CD14-positive monocyte (primary cell): ENCODE measurements around the gene MAP7. TPM values are rescaled to one million over a fixed set of nuclear protein-coding genes. Genes with fewer than 3 reads are reported as not detected.

Experiments used
- DNase-seq, 3 donors: peaks; one replicate each; pipeline ENCODE4 v3.0.0-alpha.2; 2011 to 2022
- H2AFZ ChIP-seq: 2 replicates; pipeline ENCODE4 v1.6.0; 2012; ENCODE audit warnings: mild to moderate bottlenecking, low read depth, low read length, inconsistent platforms; ENCODE audit not compliant: insufficient read depth, poor library complexity, severe bottlenecking
- H3K27ac ChIP-seq, 2 donors: 1 replicate in 1 of 2; 2 replicates in 1 of 2; pipeline ENCODE4 v1.5.1; 2012 to 2013; ENCODE audit warnings: low read length in 2 of 2, control low read depth in 1 of 2, inconsistent platforms in 1 of 2, low read depth in 1 of 2, mild to moderate bottlenecking in 1 of 2
- H3K27me3 ChIP-seq, 2 donors: one replicate each; pipeline versions ENCODE4 v1.6.0 to v1.6.1; 2011 to 2013; ENCODE audit warnings: low read length in 2 of 2; ENCODE audit not compliant: control insufficient read depth in 2 of 2, insufficient read depth in 2 of 2
- H3K36me3 ChIP-seq, 2 donors: replicated peaks in 1 of 2; 1 replicate in 1 of 2; 2 replicates in 1 of 2; pipeline versions ENCODE4 v1.5.1 to v1.6.1; 2012 to 2013; ENCODE audit warnings: low read length in 2 of 2, control low read depth in 1 of 2, inconsistent platforms in 1 of 2, mild to moderate bottlenecking in 1 of 2; ENCODE audit not compliant: insufficient read depth in 2 of 2, control insufficient read depth in 1 of 2
- H3K4me1 ChIP-seq, 2 donors: 1 replicate in 1 of 2; 2 replicates in 1 of 2; pipeline versions ENCODE4 v1.5.1 to v1.6.1; 2012 to 2013; ENCODE audit warnings: low read length in 2 of 2, control low read depth in 1 of 2, inconsistent platforms in 1 of 2, mild to moderate bottlenecking in 1 of 2, moderate library complexity in 1 of 2; ENCODE audit not compliant: insufficient read depth in 2 of 2, control insufficient read depth in 1 of 2
- H3K4me2 ChIP-seq: replicated peaks from 2 replicates; pipeline ENCODE3; 2012; ENCODE audit warnings: low read length, moderate library complexity, mild to moderate bottlenecking; ENCODE audit not compliant: poor library complexity, severe bottlenecking; ENCODE audit errors: extremely low read depth
- H3K4me3 ChIP-seq, 3 experiments: fragments of 200-600 bp in 1 of 3; sonication (generic) in 1 of 3; replicated peaks in 1 of 3; 1 replicate in 2 of 3; 2 replicates in 1 of 3; pipeline ENCODE4 v1.5.1; 2011 to 2013; ENCODE audit warnings: low read length in 3 of 3, mild to moderate bottlenecking in 3 of 3, control low read depth in 2 of 3, low read depth in 2 of 3, inconsistent platforms in 1 of 3, moderate library complexity in 1 of 3
- H3K79me2 ChIP-seq: 2 replicates; pipeline ENCODE4 v1.6.0; 2012; ENCODE audit warnings: mild to moderate bottlenecking, control low read depth, inconsistent platforms, low read length, moderate library complexity; ENCODE audit not compliant: insufficient read depth
- H3K9ac ChIP-seq: 2 replicates; pipeline ENCODE4 v1.6.0; 2017; ENCODE audit warnings: low read length, mild to moderate bottlenecking; ENCODE audit not compliant: insufficient read depth, poor library complexity, severe bottlenecking
- H3K9me3 ChIP-seq, 2 donors: replicated peaks in 1 of 2; 1 replicate in 1 of 2; 2 replicates in 1 of 2; pipeline versions ENCODE4 v1.5.1 to v1.6.1; 2012 to 2013; ENCODE audit warnings: low read length in 2 of 2, control low read depth in 1 of 2; ENCODE audit not compliant: control insufficient read depth in 1 of 2, insufficient read depth in 1 of 2
- H4K20me1 ChIP-seq: 2 replicates; pipeline ENCODE4 v1.6.0; 2012; ENCODE audit warnings: mild to moderate bottlenecking, low read length, control low read depth, moderate library complexity; ENCODE audit not compliant: insufficient read depth
- H3K27ac Mint-ChIP-seq, 7 donors: one replicate each; pipeline ENCODE4 v1.8.0; 2020; ENCODE audit warnings: mild to moderate bottlenecking in 7 of 7, mixed read lengths in 7 of 7, moderate library complexity in 6 of 7, inconsistent platforms in 2 of 7
- H3K27me3 Mint-ChIP-seq, 3 donors: one replicate each; pipeline ENCODE4 v1.8.0; 2021 to 2022; ENCODE audit warnings: low read depth in 3 of 3, mild to moderate bottlenecking in 3 of 3, mixed read lengths in 3 of 3, moderate library complexity in 3 of 3, inconsistent platforms in 1 of 3
- H3K36me3 Mint-ChIP-seq, 2 donors: one replicate each; pipeline ENCODE4 v1.8.0; 2020; ENCODE audit warnings: mixed read lengths in 2 of 2, inconsistent platforms in 1 of 2, mild to moderate bottlenecking in 1 of 2
- H3K4me1 Mint-ChIP-seq: one replicate; pipeline ENCODE4 v1.8.0; 2020; ENCODE audit warnings: mild to moderate bottlenecking, mixed read lengths
- H3K4me3 Mint-ChIP-seq, 2 donors: one replicate each; pipeline ENCODE4 v1.8.0; 2020; ENCODE audit warnings: mild to moderate bottlenecking in 2 of 2, mixed read lengths in 2 of 2, moderate library complexity in 1 of 2
- H3K9me3 Mint-ChIP-seq, 7 donors: one replicate each; pipeline ENCODE4 v1.8.0; 2020 to 2022; ENCODE audit warnings: mixed read lengths in 7 of 7, mild to moderate bottlenecking in 6 of 7, moderate library complexity in 6 of 7, inconsistent platforms in 2 of 7
- CTCF ChIP-seq: fragments of 200-600 bp; IDR thresholded peaks from one replicate; pipeline ENCODE4 v1.8.0; 2022; ENCODE audit warnings: antibody characterized with exemption, mild to moderate bottlenecking
- WGBS: methylation state at CpG from one replicate; pipeline ENCODE4 v1.1.5; 2013; ENCODE audit warnings: missing lambda C conversion rate; ENCODE audit not compliant: insufficient coverage; 5-methylcytosine and 5-hydroxymethylcytosine counted together
- intact Hi-C, 2 donors: fragments of 100-400 bp; cut with micrococcal nuclease; formaldehyde crosslinking; loops; one replicate each; pipeline versions ENCODE4 v1.15.0 to v1.15.1; 2023
- polyA plus RNA-seq, 3 donors: library from polyadenylated mRNA; depleted of rRNA in 1 of 3; unstranded in 2 of 3; stranded (reverse) in 1 of 3; fragments of 300-500 nt in 2 of 3; fragments of >200 nt in 1 of 3; fragmentation: Illumina TruSeq in 2 of 3; gene quantifications; 1 replicate in 2 of 3; 2 replicates in 1 of 3; pipeline ENCODE4 v1.2.3, GENCODE V29; 2012 to 2021

Gene MAP7
- polyA plus RNA-seq, 3 donors = 0.67 to 1.6 (median 1.2) TPM

GRCh38 chr6:136501096-136501495, 49.1 kb downstream of the MAP7 start:
- no peak overlapping the region for H3K4me2 ChIP-seq
- no peak overlapping the region for H3K4me3 Mint-ChIP-seq
- no peaks in the 10 kb centered on the region for H3K36me3 Mint-ChIP-seq
- H3K79me2 ChIP-seq = no peaks in the 10 kb centered on the region
- H3K9me3 Mint-ChIP-seq = no peaks in the 10 kb centered on the region
- H3K27me3 ChIP-seq = no peaks in the 10 kb centered on the region
- H3K4me1 ChIP-seq = peaks cover 17 to 25% of the 10 kb centered on the region in 2 donors
- H3K36me3 ChIP-seq = no peaks in the 10 kb centered on the region
- intact Hi-C loops = no loop called here
- no peak overlapping the region for H2AFZ ChIP-seq
- H3K4me3 ChIP-seq = no peak overlapping the region
- H3K4me1 Mint-ChIP-seq = peaks cover 23% of the 10 kb centered on the region
- 0% methylated on average over 1 of the region's 1 CpG for WGBS
- no peak for TF ChIP-seq CTCF
- H3K27me3 Mint-ChIP-seq = peaks cover 0 to 1% (median 0%) of the 10 kb centered on the region in 3 donors
- DNase-seq = no peak
- H3K9me3 ChIP-seq = no peaks in the 10 kb centered on the region
- no peak overlapping the region for H3K27ac ChIP-seq
- H3K9ac ChIP-seq = no peak overlapping the region
- H3K27ac Mint-ChIP-seq = no peak overlapping the region
- no peaks in the 10 kb centered on the region for H4K20me1 ChIP-seq

- Histone ChIP-seq H3K79me2 (no peaks in the 10 kb centered on the region), H3K4me3 (no peak overlapping the region), H4K20me1 (no peaks in the 10 kb centered on the region), H3K27ac (no peak overlapping the region), H3K9me3 (no peaks in the 10 kb centered on the region), H3K4me1 (peaks cover 17 to 25% of the 10 kb centered on the region in 2 donors), H3K9ac (no peak overlapping the region), H3K27me3 (no peaks in the 10 kb centered on the region), H3K4me2 (no peak overlapping the region), H3K36me3 (no peaks in the 10 kb centered on the region), H2AFZ (no peak overlapping the region)
- DNase-seq = no peak
- no peaks in the 10 kb centered on the region for H3K36me3 Mint-ChIP-seq
- H3K4me1 Mint-ChIP-seq = peaks cover 23% of the 10 kb centered on the region
- TF ChIP-seq CTCF = no peak
- no peak overlapping the region for H3K4me3 Mint-ChIP-seq
- no peak overlapping the region for H3K27ac Mint-ChIP-seq
- H3K9me3 Mint-ChIP-seq = no peaks in the 10 kb centered on the region
- intact Hi-C loops = no loop called here
- peaks cover 0 to 1% (median 0%) of the 10 kb centered on the region in 3 donors for H3K27me3 Mint-ChIP-seq
- WGBS = no CpG with 5 or more reads among the region's 5 CpGs
These were observed 49.8 kb downstream of the MAP7 start for GRCh38 chr6:136500414-136500813.
